Measurements from ENCODE around the gene DPY19L3. TPM values are rescaled to one million over a fixed set of nuclear protein-coding genes. Genes with fewer than 3 reads are reported as not detected.

The DPY19L3 gene
- total RNA-seq, 2 experiments from 2014 or later = 7.3 to 8.5 TPM

- intact Hi-C loops (cut with DNase I, micrococcal nuclease) = no loop called here
- Mint-ChIP-seq H3K27me3 (no peaks in the 10 kb centered on the region), H3K9me3 (no peaks in the 10 kb centered on the region), H3K27ac (no peak overlapping the region), H3K4me3 (no peak overlapping the region), H3K4me1 (ENCODE audit: low read depth) (no peaks in the 10 kb centered on the region), H3K36me3 (ENCODE audit: low read depth) (peaks cover 3% of the 10 kb centered on the region)
- H3K27me3 ChIP-seq (ENCODE audit: control insufficient read depth in 1 of 2, insufficient read depth in 2 of 2, low read length in 2 of 2) = no peaks in the 10 kb centered on the region
- no peaks in the 10 kb centered on the region for H3K9me3 ChIP-seq (ENCODE audit: control insufficient read depth in 1 of 2, insufficient read depth in 1 of 2, low read length in 2 of 2)
- DNase-seq (no peak), ATAC-seq (ENCODE audit: poor library complexity) (no peak)
- no peaks in the 10 kb centered on the region for H3K36me3 ChIP-seq (ENCODE audit: insufficient read depth, low read length)
- no peak overlapping the region for H3K27ac ChIP-seq (ENCODE audit: low read depth in 1 of 2, low read length in 2 of 2)
- ChIA-PET CTCF (no interaction called here), POLR2A (no interaction called here)
- TF ChIP-seq, protein P1, sequence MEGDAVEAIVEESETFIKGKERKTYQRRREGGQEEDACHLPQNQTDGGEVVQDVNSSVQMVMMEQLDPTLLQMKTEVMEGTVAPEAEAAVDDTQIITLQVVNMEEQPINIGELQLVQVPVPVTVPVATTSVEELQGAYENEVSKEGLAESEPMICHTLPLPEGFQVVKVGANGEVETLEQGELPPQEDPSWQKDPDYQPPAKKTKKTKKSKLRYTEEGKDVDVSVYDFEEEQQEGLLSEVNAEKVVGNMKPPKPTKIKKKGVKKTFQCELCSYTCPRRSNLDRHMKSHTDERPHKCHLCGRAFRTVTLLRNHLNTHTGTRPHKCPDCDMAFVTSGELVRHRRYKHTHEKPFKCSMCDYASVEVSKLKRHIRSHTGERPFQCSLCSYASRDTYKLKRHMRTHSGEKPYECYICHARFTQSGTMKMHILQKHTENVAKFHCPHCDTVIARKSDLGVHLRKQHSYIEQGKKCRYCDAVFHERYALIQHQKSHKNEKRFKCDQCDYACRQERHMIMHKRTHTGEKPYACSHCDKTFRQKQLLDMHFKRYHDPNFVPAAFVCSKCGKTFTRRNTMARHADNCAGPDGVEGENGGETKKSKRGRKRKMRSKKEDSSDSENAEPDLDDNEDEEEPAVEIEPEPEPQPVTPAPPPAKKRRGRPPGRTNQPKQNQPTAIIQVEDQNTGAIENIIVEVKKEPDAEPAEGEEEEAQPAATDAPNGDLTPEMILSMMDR (IDR thresholded peaks at IDR 0.05) = no peak
- no peaks in the 10 kb centered on the region for H3K4me1 ChIP-seq (ENCODE audit: insufficient read depth, low read length)
- no peak overlapping the region for H3K4me3 ChIP-seq (ENCODE audit: low read length)
Observed at GRCh38 chr19:32392901-32393300, 12.7 kb upstream of the DPY19L3 start.

DNA sequence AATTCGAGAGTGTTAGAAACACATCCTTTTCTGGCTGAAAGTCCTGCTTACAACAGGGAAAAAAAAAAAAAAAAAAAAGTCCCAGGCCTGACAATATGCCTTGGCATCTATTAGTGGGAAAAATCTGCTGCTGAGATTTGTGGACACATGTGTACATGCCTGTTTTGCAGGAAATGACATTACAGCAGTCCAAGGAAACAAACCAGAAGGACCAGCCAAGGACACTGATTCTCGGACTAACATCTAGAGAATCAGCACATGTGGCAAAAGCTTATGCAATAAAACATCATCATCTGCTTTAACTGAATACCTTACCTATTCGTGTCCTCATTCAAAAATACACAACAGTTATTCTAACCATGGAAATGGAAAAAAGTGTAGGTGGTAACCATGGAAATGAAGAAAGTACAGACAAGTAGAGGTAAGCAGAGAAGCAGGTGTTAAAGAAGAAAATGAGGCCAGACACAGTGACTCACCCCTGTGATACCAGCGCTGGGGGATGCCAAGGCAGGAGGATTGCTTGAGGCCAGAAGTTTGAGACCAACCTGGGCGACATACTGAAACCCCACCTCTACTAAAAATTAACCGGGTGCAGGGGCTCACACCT lies 9.4 kb upstream of the DPY19L3 start:
- H3K9me3 ChIP-seq (ENCODE audit: control insufficient read depth in 1 of 2, insufficient read depth in 1 of 2, low read length in 2 of 2) = no peaks in the 10 kb centered on the region
- TF ChIP-seq, protein P1 (IDR thresholded peaks at IDR 0.05) = no peak
- ChIA-PET POLR2A (interaction anchor here (1.2 kb wide), 1 partner anchor 9 kb away, joined by 3 read pairs; the partner anchor contains the start of gene DPY19L3), CTCF (interaction anchor here (0.7 kb wide), 2 partner anchors 928 to 1018 kb away, joined by 3 read pairs; no protein-coding TSS in a partner anchor)
- H3K4me3 ChIP-seq (ENCODE audit: low read length) = no peak overlapping the region
- no peaks in the 10 kb centered on the region for H3K36me3 Mint-ChIP-seq (ENCODE audit: low read depth)
- H3K9me3 Mint-ChIP-seq = no peaks in the 10 kb centered on the region
- H3K4me1 ChIP-seq (ENCODE audit: insufficient read depth, low read length) = no peaks in the 10 kb centered on the region
- ATAC-seq (ENCODE audit: poor library complexity) = no peak
- no peak overlapping the region for H3K4me3 Mint-ChIP-seq
- intact Hi-C loops (cut with DNase I, micrococcal nuclease) = no loop called here
- no peaks in the 10 kb centered on the region for H3K4me1 Mint-ChIP-seq (ENCODE audit: low read depth)
- no peaks in the 10 kb centered on the region for H3K36me3 ChIP-seq (ENCODE audit: insufficient read depth, low read length)
- no peak overlapping the region for H3K27ac Mint-ChIP-seq
- H3K27me3 ChIP-seq (ENCODE audit: control insufficient read depth in 1 of 2, insufficient read depth in 2 of 2, low read length in 2 of 2) = no peaks in the 10 kb centered on the region
- no peak for DNase-seq
- H3K27me3 Mint-ChIP-seq = no peaks in the 10 kb centered on the region
- H3K27ac ChIP-seq (ENCODE audit: low read depth in 1 of 2, low read length in 2 of 2) = no peak overlapping the region

GRCh38 chr19:32397671-32398101 lies 7.9 kb upstream of the DPY19L3 start:
- Mint-ChIP-seq H3K4me3 (no peak overlapping the region), H3K36me3 (ENCODE audit: low read depth) (no peaks in the 10 kb centered on the region), H3K4me1 (ENCODE audit: low read depth) (no peaks in the 10 kb centered on the region), H3K27ac (no peak overlapping the region), H3K27me3 (no peaks in the 10 kb centered on the region), H3K9me3 (no peaks in the 10 kb centered on the region)
- H3K27me3 ChIP-seq (ENCODE audit: control insufficient read depth in 1 of 2, insufficient read depth in 2 of 2, low read length in 2 of 2) = no peaks in the 10 kb centered on the region
- H3K27ac ChIP-seq (ENCODE audit: low read depth in 1 of 2, low read length in 2 of 2) = no peak overlapping the region
- CTCF ChIA-PET = no interaction called here
- H3K9me3 ChIP-seq (ENCODE audit: control insufficient read depth in 1 of 2, insufficient read depth in 1 of 2, low read length in 2 of 2) = no peaks in the 10 kb centered on the region
- H3K4me1 ChIP-seq (ENCODE audit: insufficient read depth, low read length) = no peaks in the 10 kb centered on the region
- TF ChIP-seq, protein P1 (IDR thresholded peaks at IDR 0.05) = no peak
- H3K36me3 ChIP-seq (ENCODE audit: insufficient read depth, low read length) = no peaks in the 10 kb centered on the region
- no peak overlapping the region for H3K4me3 ChIP-seq (ENCODE audit: low read length)
- no peak for ATAC-seq (ENCODE audit: poor library complexity)
- POLR2A ChIA-PET = no interaction called here
- no peak for DNase-seq
- intact Hi-C loops (cut with DNase I, micrococcal nuclease) = no loop called here
